Left cardiac atrium (tissue), 4 donors: ENCODE results near the gene TECPR2. TPM values are rescaled to one million over a fixed set of nuclear protein-coding genes. Genes with fewer than 3 reads are reported as not detected.

Experiments
- ATAC-seq, 2 donors: fragments of 200-7000 bp; cut with Tn5 transposase; one replicate each; pipeline ENCODE4 v1.9.1; 2020; ENCODE audit warnings: mild to moderate bottlenecking in 2 of 2, moderate library complexity in 2 of 2
- DNase-seq: peaks from one replicate; pipeline ENCODE4 v3.0.0-alpha.2; 2020
- intact Hi-C, 2 donors: fragments of 100-400 bp; cut with DNase I; formaldehyde crosslinking; loops; one replicate each; pipeline versions ENCODE4 v1.14.1 to v1.15.1; 2022 to 2023
- total RNA-seq, 2 donors: library from RNA; stranded (reverse); fragmentation: NEBNext Ultra II Directional; extraction: Animal tissue kit (Norgen Biotek cat#: 25700); gene quantifications; one replicate each; pipeline ENCODE4 v1.2.1, GENCODE V29; 2021
- donor health status: DM: no; HTN: yes; CAD: no.
- donor health status: DM: no; HTN: yes; CAD: no; lungs with severe emphysema.
- donor health status: DM: yes; HTN: yes; CAD: no.
- donor health status: Dilated cardiomyopathy.

The TECPR2 gene
- total RNA-seq, 2 donors from 2014 or later = 20.9 to 29.6 TPM

- intact Hi-C loops = no loop called here
- DNase-seq (no peak), ATAC-seq (no peak)
Observed at GRCh38 chr14:102417646-102418045, 54.9 kb downstream of the TECPR2 start.

GRCh38 chr14:102418169-102418852, 55.6 kb downstream of the TECPR2 start:
- ATAC-seq = no peak
- intact Hi-C loops = no loop called here

GRCh38 chr14:102418853-102419240, 56.1 kb downstream of the TECPR2 start:
- DNase-seq = no peak
- no peak for ATAC-seq
- intact Hi-C loops = no loop called here

More at GRCh38 chr14:102418169-102418852, 55.6 kb downstream of the TECPR2 start:
- DNase-seq = no peak

DNA sequence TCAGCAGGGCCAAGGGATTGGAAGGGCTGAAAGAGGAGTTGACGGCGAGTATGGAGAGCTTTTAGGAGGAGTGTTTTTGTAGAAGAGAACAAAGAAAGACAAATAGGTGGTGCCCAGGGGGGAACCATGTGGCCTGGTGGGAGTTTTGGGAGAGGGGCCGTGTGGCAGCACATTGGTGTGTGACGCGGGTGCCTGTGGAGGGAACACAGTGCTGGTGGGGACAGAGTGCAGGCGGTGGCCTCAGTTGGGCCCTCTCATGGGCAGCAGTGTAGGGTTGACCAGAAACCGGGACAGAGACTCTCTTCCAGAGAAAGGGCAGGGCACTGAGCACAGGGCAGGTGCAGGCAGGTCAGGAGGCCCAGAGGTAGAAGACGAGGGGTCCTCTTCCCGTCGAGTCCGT, 56.5 kb downstream of the TECPR2 start:
- ATAC-seq (no peak), DNase-seq (no peak)
- intact Hi-C loops = no loop called here

GRCh38 chr14:102419716-102420115, 57.0 kb downstream of the TECPR2 start:
- intact Hi-C loops = no loop called here
- ATAC-seq = no peak

GRCh38 chr14:102421411-102422057, 58.8 kb downstream of the TECPR2 start:
- intact Hi-C loops = no loop called here
- DNase-seq = no peak
- ATAC-seq = no peak

More at GRCh38 chr14:102419716-102420115, 57.0 kb downstream of the TECPR2 start:
- no peak for DNase-seq

- intact Hi-C loops = no loop called here
- DNase-seq (no peak), ATAC-seq (no peak)
Observed at GRCh38 chr14:102424520-102424919, 61.8 kb downstream of the TECPR2 start.

DNA sequence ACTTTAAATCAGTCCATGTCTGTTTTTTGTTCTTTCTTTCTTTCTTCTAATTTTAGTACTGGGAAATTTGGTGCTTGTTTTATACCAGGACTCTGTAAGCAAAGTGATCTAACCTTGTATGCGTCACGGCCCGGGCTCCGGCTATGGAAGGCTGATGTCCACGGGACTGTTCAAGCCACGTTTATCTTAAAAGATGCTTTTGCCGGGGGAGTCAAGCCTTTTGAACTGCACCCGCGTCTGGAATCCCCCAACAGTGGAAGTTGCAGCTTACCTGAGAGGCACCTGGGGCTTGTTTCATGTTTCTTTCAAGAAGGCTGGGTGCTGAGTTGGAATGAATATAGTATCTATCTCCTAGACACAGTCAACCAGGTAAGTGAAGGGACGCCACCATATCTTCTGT, 62.2 kb downstream of the TECPR2 start:
- intact Hi-C loops = no loop called here
- DNase-seq = no peak
- no peak for ATAC-seq

GRCh38 chr14:102426796-102427195, 64.1 kb downstream of the TECPR2 start:
- ATAC-seq (no peak), DNase-seq (no peak)
- intact Hi-C loops = no loop called here

- ATAC-seq (no peak), DNase-seq (no peak)
- intact Hi-C loops = no loop called here
Observed at GRCh38 chr14:102427642-102428041, 64.9 kb downstream of the TECPR2 start.

DNA sequence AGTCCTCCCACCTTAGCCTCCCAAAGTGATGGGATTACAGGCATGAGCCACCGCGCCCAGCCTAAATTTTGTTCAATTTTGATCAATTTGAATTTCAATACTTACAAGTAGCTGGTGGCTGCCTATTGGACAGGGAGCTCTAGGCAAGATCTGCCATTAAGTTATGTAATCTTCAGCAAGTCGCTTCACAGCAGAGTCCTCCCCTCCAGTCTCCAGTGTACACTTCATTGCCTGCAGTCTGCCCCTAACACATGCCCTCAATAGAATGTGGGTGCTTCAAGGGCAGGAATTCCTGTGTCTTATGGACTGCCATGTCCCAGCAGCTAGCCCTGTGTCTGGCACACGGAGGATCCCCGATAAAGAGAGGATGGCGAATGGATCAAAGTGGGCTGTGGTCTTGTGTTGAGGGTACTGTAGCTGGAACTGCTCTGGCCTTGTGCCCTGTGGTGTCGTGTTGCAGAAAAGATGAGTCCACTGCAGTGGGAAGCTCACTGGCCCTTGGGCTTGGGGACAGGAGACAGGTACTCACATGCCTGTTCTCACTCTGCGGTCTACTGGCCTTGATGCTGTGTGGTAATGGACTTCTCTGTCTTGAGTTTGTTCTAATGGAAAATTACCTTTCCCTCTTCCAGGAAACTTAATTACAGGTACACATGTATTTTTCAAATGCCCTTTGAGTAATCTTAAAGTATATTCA, 67.6 kb downstream of the TECPR2 start:
- intact Hi-C loops = no loop called here
- ATAC-seq (no peak), DNase-seq (no peak)

DNA sequence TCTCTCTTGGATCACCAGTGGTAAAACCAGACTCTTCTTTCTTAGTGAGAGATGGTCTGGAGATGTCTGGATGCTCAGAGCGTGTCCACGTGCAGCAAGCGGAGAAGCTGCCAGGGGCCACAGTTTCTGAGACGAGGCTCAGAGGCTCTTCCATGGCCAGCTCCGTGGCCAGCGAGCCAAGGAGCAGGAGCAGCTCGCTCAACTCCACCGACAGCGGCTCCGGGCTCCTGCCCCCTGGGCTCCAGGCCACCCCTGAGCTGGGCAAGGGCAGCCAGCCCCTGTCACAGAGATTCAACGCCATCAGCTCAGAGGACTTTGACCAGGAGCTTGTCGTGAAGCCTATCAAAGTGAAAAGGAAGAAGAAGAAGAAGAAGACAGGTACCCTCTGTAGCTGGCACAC, 69.0 kb downstream of the TECPR2 start:
- DNase-seq = no peak
- intact Hi-C loops = no loop called here
- no peak for ATAC-seq

- intact Hi-C loops = loop anchor here in 1 of 2 donors (5.0 kb wide), 1 partner anchor 83 kb away; no protein-coding TSS in a partner anchor
Observed at GRCh38 chr14:102434647-102435175, 72.0 kb downstream of the TECPR2 start.

GRCh38 chr14:102437997-102438915, 75.5 kb downstream of the TECPR2 start:
- DNase-seq = peak; percentile 90
- intact Hi-C loops = loop anchor here (1.0 to 5.0 kb wide), 2 partner anchors 78 to 79 kb away; no protein-coding TSS in a partner anchor
- peak; percentile 96 to 98 for ATAC-seq

More at GRCh38 chr14:102434647-102435175, 72.0 kb downstream of the TECPR2 start:
- ATAC-seq (no peak), DNase-seq (no peak)

DNA sequence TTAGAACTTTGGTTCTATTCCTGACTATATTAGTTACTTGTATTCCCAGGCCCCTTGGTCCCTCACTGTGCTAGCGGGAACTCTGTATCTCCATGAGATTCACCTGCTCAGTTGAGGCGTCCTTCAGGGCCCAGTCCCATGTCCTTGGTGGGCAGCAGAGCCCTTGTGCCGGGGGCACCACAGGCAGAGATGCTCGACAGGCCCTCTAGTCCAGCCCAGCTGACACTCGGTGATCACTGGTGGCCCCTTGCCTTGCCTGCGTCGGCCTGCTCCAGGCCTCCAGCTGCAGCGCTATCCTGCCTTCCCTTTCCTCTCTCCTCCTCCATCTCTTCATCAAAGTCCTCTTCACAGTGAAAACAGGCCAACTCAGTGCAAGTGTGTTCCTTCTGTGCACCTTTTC, 76.8 kb downstream of the TECPR2 start:
- ATAC-seq (no peak), DNase-seq (no peak)
- intact Hi-C loops = loop anchor here in 1 of 2 donors (5.0 kb wide), 1 partner anchor 78 kb away; no protein-coding TSS in a partner anchor

DNA sequence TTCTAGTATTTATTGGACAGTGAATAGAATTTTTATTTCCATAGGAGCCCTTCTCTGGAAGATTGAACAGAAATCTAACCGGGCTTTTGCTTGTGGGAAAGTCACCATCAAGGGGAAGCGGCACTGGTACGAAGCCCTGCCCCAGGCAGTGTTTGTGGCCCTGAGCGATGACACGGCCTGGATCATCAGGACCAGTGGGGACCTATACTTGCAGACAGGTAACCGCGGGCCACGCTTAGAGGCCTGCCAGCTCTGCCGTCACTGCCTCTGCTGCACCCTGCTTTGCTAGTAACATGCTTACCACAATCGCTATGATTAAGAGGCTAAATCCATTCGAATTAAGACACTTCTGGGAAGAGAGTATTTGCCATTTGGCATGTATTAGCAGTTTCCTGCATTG, 77.7 kb downstream of the TECPR2 start:
- intact Hi-C loops = no loop called here
- ATAC-seq (no peak), DNase-seq (no peak)

DNA sequence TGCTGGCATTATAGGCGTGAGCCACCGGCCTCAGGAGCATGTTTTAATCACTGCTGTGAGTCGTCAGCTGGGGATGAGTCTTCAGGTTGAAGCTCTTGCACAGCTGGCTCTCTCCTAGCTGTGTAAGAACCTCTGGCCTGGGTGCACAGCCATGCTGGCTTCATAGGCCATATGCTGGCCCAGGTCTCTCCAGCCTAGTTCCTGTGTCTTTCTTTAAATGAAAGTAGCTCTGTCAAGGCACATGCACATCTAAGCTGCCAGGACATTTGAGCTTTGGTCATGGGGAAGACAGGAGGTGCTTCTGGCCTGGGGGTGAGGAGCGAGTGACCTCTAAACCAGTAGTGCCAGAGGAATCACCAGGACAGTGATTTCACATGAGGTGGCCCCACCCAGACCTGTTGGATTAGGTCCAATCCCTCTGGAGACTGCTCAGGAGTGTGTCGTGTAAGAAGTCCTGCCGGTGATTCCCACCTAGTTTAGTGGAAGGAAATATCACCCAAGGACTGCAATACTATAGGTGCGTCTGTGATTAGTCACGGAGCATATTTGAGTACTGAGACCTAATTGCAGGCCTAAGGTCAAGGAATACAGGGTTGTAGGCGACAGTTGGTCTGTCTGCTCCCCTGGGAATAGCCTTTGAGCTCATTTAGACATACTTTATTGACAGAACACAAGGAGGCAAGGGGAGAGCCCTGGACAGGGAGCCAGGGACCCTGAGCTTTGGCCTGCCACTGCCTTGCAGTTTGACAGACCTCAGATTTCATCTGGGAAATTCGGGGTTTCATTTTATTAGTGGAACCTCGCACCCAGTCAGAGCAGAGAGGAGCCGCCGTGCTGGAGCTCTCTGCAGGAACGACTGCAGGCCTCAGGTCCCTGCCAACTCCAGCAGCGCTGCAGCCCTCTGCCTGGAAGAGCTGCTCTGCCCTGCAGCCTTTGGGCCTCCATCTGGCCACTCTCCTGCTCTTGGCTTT, 79.8 kb downstream of the TECPR2 start:
- no peak for ATAC-seq
- no peak for DNase-seq
- intact Hi-C loops = no loop called here

GRCh38 chr14:102445066-102445465, 82.3 kb downstream of the TECPR2 start:
- DNase-seq (no peak), ATAC-seq (no peak)
- intact Hi-C loops = no loop called here
